Activated CD8-positive, alpha-beta memory T cell treated with anti-CD3 and anti-CD28 coated beads for 48 hours (primary cell): ENCODE data around the gene ZNF502.

ENCODE experiments used
- DNase-seq, 3 experiments: peaks; one replicate each; pipeline ENCODE4 v3.0.0-alpha.2; 2020; ENCODE audit warnings: low read depth in 2 of 3, low spot score in 2 of 3

Gene ZNF502

DNA sequence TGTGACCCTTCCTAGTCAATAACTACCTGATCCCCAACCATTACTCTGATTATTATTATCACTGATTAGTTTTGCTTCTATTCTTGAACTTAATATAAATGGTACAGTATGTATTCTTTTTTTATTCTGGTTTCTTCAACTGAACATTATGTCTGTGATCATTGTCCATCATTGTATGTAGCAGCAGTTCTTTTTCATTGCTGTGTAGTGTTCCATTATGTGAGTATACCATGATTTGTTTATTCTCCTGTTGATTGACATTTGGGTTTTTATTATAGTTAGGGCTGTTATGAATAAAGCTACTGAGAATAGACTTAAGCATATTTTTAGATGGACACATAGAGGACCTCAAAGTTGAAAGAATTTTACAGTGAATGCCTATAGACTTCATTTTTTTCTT lies 51.8 kb downstream of the ZNF502 start:
- DNase-seq: no peak

DNA sequence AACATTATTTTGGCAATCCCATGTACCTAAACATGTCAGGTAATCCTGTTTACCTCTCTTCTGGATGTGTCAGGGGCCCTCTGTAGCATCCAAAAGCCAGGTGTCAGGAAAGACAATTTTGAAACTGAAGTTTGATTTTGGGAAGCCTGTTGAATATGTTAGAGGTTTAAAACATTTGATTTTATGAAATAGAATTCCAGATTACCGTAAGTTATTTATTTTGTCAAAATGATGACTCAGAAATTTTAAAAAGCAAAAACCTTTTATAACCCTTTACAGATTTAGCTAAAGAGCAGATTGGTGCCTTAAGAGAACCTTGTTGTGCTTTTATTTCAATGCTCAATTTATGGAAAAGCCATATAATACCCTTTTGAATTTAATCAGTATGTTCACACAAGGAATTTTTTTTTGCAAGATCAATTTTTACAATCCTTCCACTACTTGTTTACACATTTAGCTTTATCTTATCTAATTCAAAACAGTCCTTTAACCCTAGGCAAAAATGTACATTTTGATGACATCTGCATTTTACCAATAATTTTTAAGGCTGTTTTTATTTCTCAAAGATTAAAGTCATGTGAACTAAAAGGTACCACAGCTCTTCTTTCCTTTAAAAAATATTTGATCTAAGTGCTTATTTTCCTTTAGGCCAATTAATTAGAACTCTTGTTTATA lies 59.1 kb downstream of the ZNF502 start:
- no peak for DNase-seq

DNA sequence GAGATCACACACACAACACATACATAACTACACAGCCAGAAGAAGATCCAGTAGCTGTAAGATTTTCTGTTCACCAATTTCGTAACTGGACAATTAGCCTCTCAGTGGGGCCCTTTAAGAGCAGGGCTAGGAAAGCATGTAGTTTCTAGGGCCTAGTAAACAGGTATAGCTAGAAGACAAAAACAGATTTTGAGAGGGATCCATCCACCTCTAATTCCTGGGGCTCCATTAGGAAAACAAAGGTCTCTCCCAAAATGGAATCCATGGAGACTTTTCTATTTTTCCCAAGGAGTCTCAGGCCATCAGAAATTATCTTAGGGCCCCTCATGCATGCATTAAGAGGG lies 59.6 kb downstream of the ZNF502 start:
- no peak for DNase-seq
